HCT116 (cell line): ENCODE measurements around the gene LGALS7. TPM values are rescaled to one million over a fixed set of nuclear protein-coding genes. Genes with fewer than 3 reads are reported as not detected.
"Not testable (repeated sequence)": the region's sequence is repeated elsewhere in the genome, so short reads cannot be mapped to it uniquely, and the experiment has no call there.

Experiments used
- ATAC-seq: fragments of 200-7000 bp; cut with Tn5 transposase; 2 replicates; pipeline ENCODE4 v1.9.1; 2020; ENCODE audit warnings: mild to moderate bottlenecking, moderate library complexity
- BruUV-seq: library from RNA; stranded (reverse); fragments of 400-500 nt; replicated peaks from 2 replicates; lab custom pipeline; 2021; lab: Mats Ljungman, UMichigan
- CTCF ChIA-PET: fragments of 300-600 bp; sonication (Branson Sonifier 250); formaldehyde crosslinking; loops from one replicate; lab custom pipeline; 2021; ENCODE audit warnings: antibody characterized with exemption; lab: Charles Lee
- POLR2A ChIA-PET: fragments of 300-600, 350-600 bp; sonication (Branson Sonifier 250); formaldehyde crosslinking; loops from one replicate; lab custom pipeline; 2021; ENCODE audit warnings: antibody characterized with exemption; lab: Charles Lee
- RAD21 ChIA-PET, 2 experiments: fragments of 300-600 bp; sonication (Branson Sonifier 250); formaldehyde crosslinking; loops; one replicate each; lab custom pipeline; 2023; ENCODE audit warnings: low total read pairs in 2 of 2; ENCODE audit not compliant: uncharacterized antibody in 2 of 2, unreplicated experiment in 2 of 2, low non-redundant PET in 1 of 2; lab: Charles Lee
- DNase-seq: peaks from one replicate; pipeline ENCODE4 v3.0.0-alpha.2; 2010; ENCODE audit warnings: low read depth, low spot score
- H2AFZ ChIP-seq: fragments of 200-600 bp; shearing (Covaris generic), sonication (generic); 2 replicates; pipeline ENCODE4 v1.6.1; 2017; ENCODE audit warnings: low read depth, mixed run types, mixed read lengths, antibody characterized with exemption, low read length; ENCODE audit not compliant: poor library complexity, severe bottlenecking
- H3K27ac ChIP-seq: 2 replicates; pipeline ENCODE4 v1.5.1; 2012; ENCODE audit warnings: low read depth, low read length
- H3K27me3 ChIP-seq: fragments of 200-600 bp; sonication (generic); 2 replicates; pipeline ENCODE4 v1.6.1; 2016; ENCODE audit warnings: mixed run types, low read length, mixed read lengths; ENCODE audit not compliant: insufficient read depth
- H3K36me3 ChIP-seq, 2 experiments: fragments of 200-500 bp in 1 of 2; fragments of 200-600 bp in 1 of 2; sonication (Bioruptor generic) in 1 of 2; sonication (generic) in 1 of 2; 2 replicates each; pipeline versions ENCODE4 v1.5.1 to v1.6.1; 2014 to 2016; ENCODE audit warnings: low read length in 2 of 2, inconsistent platforms in 1 of 2, mixed read lengths in 1 of 2, mixed run types in 1 of 2; ENCODE audit not compliant: insufficient read depth in 2 of 2, control insufficient read depth in 1 of 2
- H3K4me1 ChIP-seq, 2 experiments: fragments of 200-600 bp in 1 of 2; sonication (generic) in 1 of 2; 2 replicates each; pipeline versions ENCODE4 v1.5.1 to v1.6.1; 2012 to 2017; ENCODE audit warnings: low read length in 2 of 2, inconsistent platforms in 1 of 2, mild to moderate bottlenecking in 1 of 2, mixed read lengths in 1 of 2, mixed run types in 1 of 2, moderate library complexity in 1 of 2; ENCODE audit not compliant: insufficient read depth in 2 of 2, control insufficient read depth in 1 of 2
- H3K4me2 ChIP-seq: fragments of 200-600 bp; sonication (generic); 2 replicates; pipeline ENCODE4 v1.6.1; 2017; ENCODE audit warnings: mixed run types, low read length, mixed read lengths
- H3K4me3 ChIP-seq, 2 experiments: fragments of 200-600 bp in 1 of 2; sonication (generic) in 1 of 2; replicated peaks in 1 of 2; 2 replicates each; pipeline ENCODE4 v1.5.1; 2011 to 2016; ENCODE audit warnings: low read length in 2 of 2, control low read depth in 1 of 2, low read depth in 1 of 2, mild to moderate bottlenecking in 1 of 2, mixed read lengths in 1 of 2, mixed run types in 1 of 2
- H3K79me2 ChIP-seq: fragments of 200-600 bp; sonication (generic); 2 replicates; pipeline ENCODE4 v1.6.1; 2017; ENCODE audit warnings: mild to moderate bottlenecking, mixed run types, low read length, moderate library complexity, mixed read lengths; ENCODE audit not compliant: insufficient read depth
- H3K9ac ChIP-seq: fragments of 200-600 bp; sonication (generic); 2 replicates; pipeline ENCODE4 v1.6.1; 2016; ENCODE audit warnings: low read length, mixed read lengths
- H3K9me2 ChIP-seq: fragments of 200-600 bp; sonication (generic), shearing (Covaris generic); 2 replicates; pipeline ENCODE4 v1.6.1; 2017; ENCODE audit warnings: mixed run types, mild to moderate bottlenecking, moderate library complexity; ENCODE audit not compliant: insufficient read depth
- H3K9me3 ChIP-seq, 2 experiments: fragments of 200-500 bp in 1 of 2; fragments of 200-600 bp in 1 of 2; sonication (Bioruptor generic) in 1 of 2; sonication (generic) in 1 of 2; 2 replicates each; pipeline ENCODE4 v1.6.1; 2014 to 2017; ENCODE audit warnings: low read length in 2 of 2, mixed read lengths in 2 of 2, inconsistent platforms in 1 of 2, low read depth in 1 of 2, mild to moderate bottlenecking in 1 of 2, mixed run types in 1 of 2, moderate library complexity in 1 of 2; ENCODE audit not compliant: control insufficient read depth in 1 of 2, insufficient read depth in 1 of 2
- H4K20me1 ChIP-seq: fragments of 200-600 bp; sonication (generic), shearing (Covaris generic); 2 replicates; pipeline ENCODE4 v1.6.1; 2017; ENCODE audit warnings: mixed run types, mild to moderate bottlenecking, moderate library complexity; ENCODE audit not compliant: insufficient read depth
- CEBPB ChIP-seq: IDR thresholded peaks from 2 replicates; pipeline ENCODE4 v1.6.1; 2012; ENCODE audit warnings: low read depth
- EGR1 ChIP-seq: IDR thresholded peaks from 2 replicates; pipeline ENCODE4 v1.6.1; 2012; ENCODE audit warnings: low read depth
- ELF1 ChIP-seq: IDR thresholded peaks from 2 replicates; pipeline ENCODE4 v1.6.1; 2012; ENCODE audit warnings: low read depth, borderline replicate concordance
- POLR2AphosphoS5 ChIP-seq: IDR thresholded peaks from 2 replicates; pipeline ENCODE4 v1.6.1; 2011; ENCODE audit warnings: mild to moderate bottlenecking, low read depth, low read length, moderate library complexity
- RAD21 ChIP-seq: IDR thresholded peaks from 2 replicates; pipeline ENCODE4 v1.6.1; 2012; ENCODE audit warnings: low read depth, mild to moderate bottlenecking
- SP1 ChIP-seq: IDR thresholded peaks from 2 replicates; pipeline ENCODE4 v1.6.1; 2012; ENCODE audit warnings: low read depth
- SRF ChIP-seq: IDR thresholded peaks from 2 replicates; pipeline ENCODE4 v1.6.1; 2012; ENCODE audit warnings: low read depth
- YY1 ChIP-seq: IDR thresholded peaks from 2 replicates; pipeline ENCODE4 v1.6.1; 2011; ENCODE audit warnings: low read length, low read depth, moderate library complexity, mild to moderate bottlenecking; ENCODE audit not compliant: insufficient replicate concordance; ENCODE audit errors: extremely low read depth
- ZFX ChIP-seq: fragments of 450-650 bp; IDR thresholded peaks from 2 replicates; pipeline ENCODE4 v1.6.1; 2017
- ZNF274 ChIP-seq: fragments of 200-500 bp; sonication (Bioruptor generic); IDR thresholded peaks from 2 replicates; pipeline ENCODE4 v1.6.1; 2014; ENCODE audit warnings: mild to moderate bottlenecking, low read depth, low read length, inconsistent platforms
- intact Hi-C: fragments of 100-400 bp; cut with micrococcal nuclease; formaldehyde crosslinking; loops from 2 replicates; pipeline ENCODE4 v1.10.0; 2022
- total RNA-seq: library from RNA; stranded (reverse); gene quantifications from one replicate; pipeline ENCODE4 v1.2.1, GENCODE V29; 2021; ENCODE audit not compliant: unreplicated experiment
- TF ChIP-seq, protein P1 (sequence below), 3 experiments: fragments of 200-600 bp in 1 of 3; sonication (generic) in 1 of 3; IDR thresholded peaks in 2 of 3; conservative IDR thresholded peaks in 1 of 3; 2 replicates each; pipeline ENCODE4 v1.5.1; 2012 to 2017; ENCODE audit warnings: low read depth in 2 of 3, low read length in 2 of 3, antibody characterized with exemption in 1 of 3, borderline replicate concordance in 1 of 3, control low read depth in 1 of 3, mild to moderate bottlenecking in 1 of 3, mixed read lengths in 1 of 3, mixed run types in 1 of 3, moderate library complexity in 1 of 3; ENCODE audit not compliant: insufficient read depth in 1 of 3

Gene LGALS7
- total RNA-seq, 1 experiment from 2014 or later, result not detected

DNA sequence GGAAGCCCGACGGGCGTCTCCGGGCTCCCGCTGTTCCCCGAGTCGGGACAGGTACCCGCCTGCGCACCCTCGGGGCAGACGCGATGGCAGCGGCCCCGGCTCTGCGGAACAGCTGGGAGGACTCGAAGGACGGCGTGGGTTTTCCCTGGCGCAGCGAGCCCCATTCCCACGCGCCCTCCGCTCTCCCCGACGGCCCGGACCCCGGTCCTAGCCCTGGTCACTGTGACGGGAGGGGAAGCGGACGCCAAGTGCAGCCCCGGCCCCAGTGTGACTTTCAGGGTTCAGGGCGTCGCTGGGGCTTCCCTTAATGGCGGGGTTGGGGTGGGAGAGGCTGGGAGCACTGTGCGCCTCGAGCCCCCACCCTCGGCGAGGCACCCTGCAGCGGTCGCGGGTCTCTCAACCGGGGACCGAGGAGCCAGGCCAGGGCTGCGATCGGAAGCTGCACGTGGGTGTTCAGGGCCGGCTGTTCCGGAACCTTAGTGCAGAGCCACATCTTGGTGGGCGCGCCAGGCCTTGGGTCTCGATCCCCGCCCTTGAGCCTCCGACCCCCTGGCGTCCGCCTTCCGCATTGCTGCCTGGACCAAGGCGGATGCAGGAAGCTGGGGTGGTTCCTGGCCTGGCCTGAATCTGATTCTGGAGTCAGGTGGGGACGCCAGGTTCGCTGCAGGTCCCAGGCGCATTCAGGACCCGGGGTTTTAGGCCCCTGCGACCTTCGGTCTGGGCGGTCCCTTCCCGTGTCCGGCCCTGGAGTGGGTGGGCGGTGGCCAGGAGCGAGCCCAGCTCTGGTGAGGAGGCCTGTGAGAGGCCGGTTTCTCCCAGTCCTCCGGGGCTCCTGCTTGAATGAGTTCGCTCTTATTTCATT is 19.2 kb upstream of the LGALS7 start:
- BruUV-seq, result no TSS peak
- TF ChIP-seq RAD21, result no peak
- no peak for TF ChIP-seq SRF
- no peak for TF ChIP-seq SP1
- TF ChIP-seq ELF1, result no peak
- no peak for TF ChIP-seq POLR2AphosphoS5
- no peak for TF ChIP-seq ZNF274
- TF ChIP-seq CEBPB, result no peak
- TF ChIP-seq ZFX, result no peak
- no peak for TF ChIP-seq YY1
- TF ChIP-seq, protein P1, sequence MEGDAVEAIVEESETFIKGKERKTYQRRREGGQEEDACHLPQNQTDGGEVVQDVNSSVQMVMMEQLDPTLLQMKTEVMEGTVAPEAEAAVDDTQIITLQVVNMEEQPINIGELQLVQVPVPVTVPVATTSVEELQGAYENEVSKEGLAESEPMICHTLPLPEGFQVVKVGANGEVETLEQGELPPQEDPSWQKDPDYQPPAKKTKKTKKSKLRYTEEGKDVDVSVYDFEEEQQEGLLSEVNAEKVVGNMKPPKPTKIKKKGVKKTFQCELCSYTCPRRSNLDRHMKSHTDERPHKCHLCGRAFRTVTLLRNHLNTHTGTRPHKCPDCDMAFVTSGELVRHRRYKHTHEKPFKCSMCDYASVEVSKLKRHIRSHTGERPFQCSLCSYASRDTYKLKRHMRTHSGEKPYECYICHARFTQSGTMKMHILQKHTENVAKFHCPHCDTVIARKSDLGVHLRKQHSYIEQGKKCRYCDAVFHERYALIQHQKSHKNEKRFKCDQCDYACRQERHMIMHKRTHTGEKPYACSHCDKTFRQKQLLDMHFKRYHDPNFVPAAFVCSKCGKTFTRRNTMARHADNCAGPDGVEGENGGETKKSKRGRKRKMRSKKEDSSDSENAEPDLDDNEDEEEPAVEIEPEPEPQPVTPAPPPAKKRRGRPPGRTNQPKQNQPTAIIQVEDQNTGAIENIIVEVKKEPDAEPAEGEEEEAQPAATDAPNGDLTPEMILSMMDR (IDR thresholded peaks at IDR 0.05 in 2 of 3, conservative IDR thresholded peaks at IDR 0.05 in 1 of 3; ENCODE audit: borderline replicate concordance in 1 of 3, insufficient read depth in 1 of 3, low read depth in 2 of 3, low read length in 2 of 3), result no peak
- no peak for TF ChIP-seq EGR1
- ATAC-seq, result no peak
- ChIA-PET POLR2A (no interaction called here), CTCF (no interaction called here), RAD21 (no interaction called here)
- H3K9me3 ChIP-seq, result no peaks in the 10 kb centered on the region
- H2AFZ ChIP-seq, result no peak overlapping the region
- H3K9me2 ChIP-seq, result no peaks in the 10 kb centered on the region
- no peak overlapping the region for H3K4me3 ChIP-seq
- H3K4me1 ChIP-seq, result no peaks in the 10 kb centered on the region; a peak in 1 of 4 replicates
- no peaks in the 10 kb centered on the region for H3K79me2 ChIP-seq
- no peak overlapping the region for H3K4me2 ChIP-seq
- intact Hi-C loops, result no loop called here
- H3K36me3 ChIP-seq, result no peaks in the 10 kb centered on the region
- no peaks in the 10 kb centered on the region for H4K20me1 ChIP-seq
- DNase-seq, result no peak
- no peaks in the 10 kb centered on the region for H3K27me3 ChIP-seq
- no peak overlapping the region for H3K9ac ChIP-seq
- H3K27ac ChIP-seq, result no peak overlapping the region

DNA sequence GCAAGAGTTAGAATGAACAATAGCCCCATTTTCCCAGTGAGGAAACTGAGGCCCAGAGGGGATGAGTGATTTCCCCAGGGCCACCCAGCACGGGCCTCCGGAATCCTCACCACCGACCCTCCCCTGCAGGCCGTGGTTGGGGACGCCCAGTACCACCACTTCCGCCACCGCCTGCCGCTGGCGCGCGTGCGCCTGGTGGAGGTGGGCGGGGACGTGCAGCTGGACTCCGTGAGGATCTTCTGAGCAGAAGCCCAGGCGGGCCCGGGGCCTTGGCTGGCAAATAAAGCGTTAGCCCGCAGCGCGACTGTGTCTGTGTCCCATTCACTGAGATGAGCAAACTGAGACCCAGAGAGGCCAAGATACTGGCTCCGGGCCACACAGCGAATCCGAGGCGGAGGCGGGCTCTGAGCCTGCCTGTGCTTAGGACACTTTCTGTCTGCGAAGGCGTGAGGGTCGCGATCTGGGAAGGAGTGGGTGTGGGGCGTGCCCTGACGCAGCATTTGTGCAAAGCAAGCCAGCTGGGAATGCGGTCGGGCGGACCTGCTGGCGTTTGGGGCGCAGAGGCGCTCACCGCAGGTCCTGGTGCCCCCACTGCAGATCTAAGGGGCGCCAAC is 18.2 kb upstream of the LGALS7 start:
- BruUV-seq, DNase-seq, H3K27ac ChIP-seq, POLR2A ChIA-PET, H3K79me2 ChIP-seq, H3K4me2 ChIP-seq, H3K36me3 ChIP-seq, H3K4me1 ChIP-seq, H3K27me3 ChIP-seq, intact Hi-C loops, H3K9me3 ChIP-seq, H3K9me2 ChIP-seq, H2AFZ ChIP-seq, H4K20me1 ChIP-seq, H3K9ac ChIP-seq, RAD21 ChIA-PET, CTCF ChIA-PET: not testable (repeated sequence)
- peak; percentile 75 for ATAC-seq
- peak overlapping the region in 1 of 2 experiments; percentile 28; a peak in 2 of 4 replicates for H3K4me3 ChIP-seq
